ENCODE data around the gene ATP2A1.

Gene ATP2A1

DNA sequence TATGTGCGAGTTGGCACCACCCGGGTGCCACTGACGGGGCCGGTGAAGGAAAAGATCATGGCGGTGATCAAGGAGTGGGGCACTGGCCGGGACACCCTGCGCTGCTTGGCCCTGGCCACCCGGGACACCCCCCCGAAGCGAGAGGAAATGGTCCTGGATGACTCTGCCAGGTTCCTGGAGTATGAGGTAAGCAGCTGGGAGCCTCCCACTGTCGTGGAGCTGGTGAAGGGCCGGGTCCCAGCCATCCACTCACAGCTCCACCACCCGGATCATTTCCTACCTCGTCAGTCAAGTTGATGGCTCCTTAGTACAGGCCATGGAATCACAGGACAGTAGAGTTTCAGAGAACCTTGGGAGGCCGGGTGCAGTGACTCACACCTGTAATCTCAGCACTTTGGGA, 20.0 kb downstream of the ATP2A1 start:
- Histone ChIP-seq H3K27me3 (ENCODE audit: insufficient read depth, low read length) (no peaks in the 10 kb centered on the region), H3K36me3 (ENCODE audit: insufficient read depth, low read length) (peaks cover 10% of the 10 kb centered on the region), H3K4me3 (ENCODE audit: low read length) (no peak overlapping the region), H3K9me3 (ENCODE audit: low read length) (no peaks in the 10 kb centered on the region), H2AFZ (ENCODE audit: low read depth, low read length) (no peak overlapping the region), H3K4me1 (ENCODE audit: insufficient read depth, low read length) (no peaks in the 10 kb centered on the region)

DNA sequence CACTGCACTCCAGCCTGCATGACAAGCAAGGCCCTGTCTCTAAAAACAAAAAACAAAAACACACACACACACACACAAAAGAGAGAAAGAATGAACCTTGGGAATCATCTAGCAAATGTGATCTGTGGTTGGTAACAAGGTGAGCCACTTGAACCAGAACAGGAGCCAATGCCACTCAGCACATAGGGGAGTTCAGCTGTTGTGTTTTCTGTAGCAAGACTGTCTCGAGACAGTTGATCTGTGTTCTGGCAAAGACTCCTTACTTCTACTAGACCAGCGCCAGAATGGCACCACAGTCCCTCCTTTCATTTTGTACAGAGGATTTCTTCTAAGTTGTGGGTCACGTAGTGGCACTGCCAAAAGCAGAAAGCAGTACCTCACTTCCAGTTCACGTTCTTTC, 20.7 kb downstream of the ATP2A1 start:
- Histone ChIP-seq H3K9me3 (ENCODE audit: low read length) (no peaks in the 10 kb centered on the region), H3K27me3 (ENCODE audit: insufficient read depth, low read length) (no peaks in the 10 kb centered on the region), H2AFZ (ENCODE audit: low read depth, low read length) (no peak overlapping the region), H3K4me1 (ENCODE audit: insufficient read depth, low read length) (no peaks in the 10 kb centered on the region), H3K4me3 (ENCODE audit: low read length) (no peak overlapping the region), H3K36me3 (ENCODE audit: insufficient read depth, low read length) (peaks cover 11% of the 10 kb centered on the region)

DNA sequence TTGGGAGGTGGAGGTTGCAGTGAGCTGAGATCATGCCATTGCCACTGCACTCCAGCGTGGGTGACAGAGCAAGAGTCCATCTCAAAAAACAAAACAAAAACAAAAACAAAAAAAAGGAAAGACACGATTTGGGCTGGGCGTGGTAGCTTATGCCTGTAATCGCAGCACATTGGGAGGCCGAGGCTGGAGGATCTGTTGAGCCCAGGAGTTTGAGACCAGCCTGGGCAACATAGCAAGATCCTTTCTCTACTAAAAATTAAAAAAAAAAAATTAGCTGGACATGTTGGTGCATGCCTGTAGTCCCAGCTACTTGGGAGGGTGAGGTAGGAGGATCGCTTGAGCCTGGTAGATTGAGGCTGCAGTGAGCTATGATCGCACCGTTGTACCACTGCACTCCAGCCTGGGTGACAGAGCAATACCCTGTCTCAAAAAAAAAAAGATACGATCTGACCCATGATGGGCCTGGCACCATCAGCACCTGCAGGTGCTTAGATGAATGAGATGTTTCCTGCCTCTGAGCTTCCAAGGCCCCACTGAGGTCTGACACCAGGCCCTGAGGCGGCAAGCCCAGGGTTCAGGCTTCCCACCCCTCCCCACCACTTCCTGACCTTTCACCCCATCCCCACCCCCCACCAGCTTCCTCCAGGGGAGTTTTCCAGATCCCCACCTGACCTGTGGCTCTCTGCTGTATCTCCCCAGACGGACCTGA, 21.7 kb downstream of the ATP2A1 start:
- H2AFZ ChIP-seq (ENCODE audit: low read depth, low read length): no peak overlapping the region
- no peaks in the 10 kb centered on the region for H3K27me3 ChIP-seq (ENCODE audit: insufficient read depth, low read length)
- no peak overlapping the region for H3K4me3 ChIP-seq (ENCODE audit: low read length)
- H3K9me3 ChIP-seq (ENCODE audit: low read length): no peaks in the 10 kb centered on the region
- no peaks in the 10 kb centered on the region for H3K4me1 ChIP-seq (ENCODE audit: insufficient read depth, low read length)
- H3K36me3 ChIP-seq (ENCODE audit: insufficient read depth, low read length): peaks cover 7% of the 10 kb centered on the region

GRCh38 chr16:28900601-28901000, 22.3 kb downstream of the ATP2A1 start:
- Histone ChIP-seq H3K36me3 (ENCODE audit: insufficient read depth, low read length) (peaks cover 7% of the 10 kb centered on the region), H3K9me3 (ENCODE audit: low read length) (no peaks in the 10 kb centered on the region), H2AFZ (ENCODE audit: low read depth, low read length) (no peak overlapping the region), H3K27me3 (ENCODE audit: insufficient read depth, low read length) (no peaks in the 10 kb centered on the region), H3K4me3 (ENCODE audit: low read length) (no peak overlapping the region), H3K4me1 (ENCODE audit: insufficient read depth, low read length) (no peaks in the 10 kb centered on the region)

GRCh38 chr16:28901862-28902261, 23.6 kb downstream of the ATP2A1 start:
- no peak overlapping the region for H3K4me3 ChIP-seq (ENCODE audit: low read length)

GRCh38 chr16:28902909-28903308, 24.6 kb downstream of the ATP2A1 start:
- H3K4me3 ChIP-seq (ENCODE audit: low read length): no peak overlapping the region
- no peak overlapping the region for H2AFZ ChIP-seq (ENCODE audit: low read depth, low read length)
- H3K36me3 ChIP-seq (ENCODE audit: insufficient read depth, low read length): peaks cover 7% of the 10 kb centered on the region
- peaks cover 4% of the 10 kb centered on the region for H3K4me1 ChIP-seq (ENCODE audit: insufficient read depth, low read length)
- no peaks in the 10 kb centered on the region for H3K9me3 ChIP-seq (ENCODE audit: low read length)
- H3K27me3 ChIP-seq (ENCODE audit: insufficient read depth, low read length): no peaks in the 10 kb centered on the region

More at GRCh38 chr16:28901862-28902261, 23.6 kb downstream of the ATP2A1 start:
- no peaks in the 10 kb centered on the region for H3K27me3 ChIP-seq (ENCODE audit: insufficient read depth, low read length)
- peaks cover 7% of the 10 kb centered on the region for H3K36me3 ChIP-seq (ENCODE audit: insufficient read depth, low read length)
- no peak overlapping the region for H2AFZ ChIP-seq (ENCODE audit: low read depth, low read length)
- H3K9me3 ChIP-seq (ENCODE audit: low read length): no peaks in the 10 kb centered on the region
- H3K4me1 ChIP-seq (ENCODE audit: insufficient read depth, low read length): peaks cover 4% of the 10 kb centered on the region

- peaks cover 7% of the 10 kb centered on the region for H3K36me3 ChIP-seq (ENCODE audit: insufficient read depth, low read length)
- no peak overlapping the region for H2AFZ ChIP-seq (ENCODE audit: low read depth, low read length)
- H3K27me3 ChIP-seq (ENCODE audit: insufficient read depth, low read length): no peaks in the 10 kb centered on the region
- no peaks in the 10 kb centered on the region for H3K9me3 ChIP-seq (ENCODE audit: low read length)
- no peak overlapping the region for H3K4me3 ChIP-seq (ENCODE audit: low read length)
- peaks cover 4% of the 10 kb centered on the region for H3K4me1 ChIP-seq (ENCODE audit: insufficient read depth, low read length)
These were observed 25.2 kb downstream of the ATP2A1 start for GRCh38 chr16:28903344-28904042.

DNA sequence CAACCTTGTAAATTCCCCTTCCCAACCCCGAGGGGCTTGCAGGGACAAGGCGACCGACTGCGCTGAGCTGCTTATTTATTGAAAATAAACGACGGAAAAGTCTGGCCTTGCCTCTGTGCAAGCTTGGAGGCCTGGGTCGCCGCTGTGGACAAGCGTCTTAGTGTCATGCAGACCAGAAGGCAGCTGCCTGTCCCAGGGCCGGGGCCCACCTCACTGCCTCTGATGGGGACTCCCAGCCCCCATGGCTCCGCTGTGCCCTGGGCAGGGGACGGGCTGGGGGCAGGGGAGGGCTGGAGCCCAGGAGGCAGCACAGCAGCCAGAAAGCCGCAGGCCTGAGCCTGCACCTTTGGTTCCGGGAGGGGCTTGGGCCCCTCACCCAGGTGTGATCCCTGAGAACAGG, 26.1 kb downstream of the ATP2A1 start:
- H3K4me1 ChIP-seq (ENCODE audit: insufficient read depth, low read length): peaks cover 4% of the 10 kb centered on the region
- no peak overlapping the region for H3K4me3 ChIP-seq (ENCODE audit: low read length)
- no peaks in the 10 kb centered on the region for H3K9me3 ChIP-seq (ENCODE audit: low read length)
- H3K27me3 ChIP-seq (ENCODE audit: insufficient read depth, low read length): no peaks in the 10 kb centered on the region
- no peak overlapping the region for H2AFZ ChIP-seq (ENCODE audit: low read depth, low read length)
- H3K36me3 ChIP-seq (ENCODE audit: insufficient read depth, low read length): peaks cover 6% of the 10 kb centered on the region

DNA sequence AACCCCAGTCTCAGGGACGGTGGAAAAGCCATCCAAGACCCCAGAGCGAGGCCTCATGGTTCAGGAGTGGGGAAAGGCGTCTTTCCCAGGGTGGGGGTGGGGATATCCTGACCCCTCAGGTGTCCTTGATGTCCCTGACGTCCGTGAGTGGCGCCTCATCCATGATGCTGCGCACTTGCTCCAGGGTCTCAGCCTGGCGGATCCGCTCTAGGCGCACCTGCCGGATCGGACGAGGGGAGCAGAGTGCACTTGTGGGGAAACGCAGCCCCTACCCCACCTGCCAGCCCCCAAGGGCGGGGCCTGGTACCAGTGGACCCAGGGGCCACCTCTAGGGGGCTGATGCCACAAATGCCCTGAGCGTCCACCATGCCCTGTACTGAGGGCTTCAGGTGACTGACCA, 26.5 kb downstream of the ATP2A1 start:
- Histone ChIP-seq H3K4me3 (ENCODE audit: low read length) (no peak overlapping the region), H2AFZ (ENCODE audit: low read depth, low read length) (no peak overlapping the region), H3K9me3 (ENCODE audit: low read length) (no peaks in the 10 kb centered on the region), H3K36me3 (ENCODE audit: insufficient read depth, low read length) (peaks cover 4% of the 10 kb centered on the region), H3K27me3 (ENCODE audit: insufficient read depth, low read length) (no peaks in the 10 kb centered on the region), H3K4me1 (ENCODE audit: insufficient read depth, low read length) (peaks cover 4% of the 10 kb centered on the region)

DNA sequence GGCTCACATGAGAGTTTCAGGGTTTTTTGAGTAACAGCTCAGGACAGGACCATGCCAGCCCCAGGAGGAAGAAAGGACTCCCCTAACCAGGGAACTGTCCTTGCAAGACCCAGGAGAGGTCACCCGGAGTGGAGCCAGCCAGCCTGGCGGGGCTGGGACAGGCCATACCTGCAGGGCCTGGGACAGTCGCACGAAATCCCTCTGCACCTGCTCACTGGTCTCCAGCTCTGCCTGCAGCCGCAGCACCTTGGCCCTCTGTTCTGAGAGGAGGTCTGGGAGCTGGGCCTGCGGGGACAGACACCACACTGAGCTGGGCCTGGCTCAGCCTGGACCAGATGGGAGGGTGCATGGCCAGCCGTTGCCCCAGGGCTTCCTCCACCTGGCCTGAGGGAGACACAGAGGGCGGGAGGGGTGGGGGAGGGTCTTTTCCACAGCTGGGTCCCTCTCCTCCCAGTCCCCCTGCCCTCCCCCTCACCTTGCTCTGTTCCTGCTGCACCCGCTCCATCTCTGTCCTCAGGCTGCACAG, 27.0 kb downstream of the ATP2A1 start:
- no peak overlapping the region for H2AFZ ChIP-seq (ENCODE audit: low read depth, low read length)
- no peaks in the 10 kb centered on the region for H3K27me3 ChIP-seq (ENCODE audit: insufficient read depth, low read length)
- H3K9me3 ChIP-seq (ENCODE audit: low read length): no peaks in the 10 kb centered on the region
- H3K4me3 ChIP-seq (ENCODE audit: low read length): no peak overlapping the region
- peaks cover 4% of the 10 kb centered on the region for H3K4me1 ChIP-seq (ENCODE audit: insufficient read depth, low read length)
- H3K36me3 ChIP-seq (ENCODE audit: insufficient read depth, low read length): peaks cover 4% of the 10 kb centered on the region

- Histone ChIP-seq H3K9me3 (ENCODE audit: low read length) (no peaks in the 10 kb centered on the region), H3K36me3 (ENCODE audit: insufficient read depth, low read length) (peaks cover 10% of the 10 kb centered on the region), H2AFZ (ENCODE audit: low read depth, low read length) (no peak overlapping the region), H3K4me3 (ENCODE audit: low read length) (no peak overlapping the region), H3K27me3 (ENCODE audit: insufficient read depth, low read length) (no peaks in the 10 kb centered on the region), H3K4me1 (ENCODE audit: insufficient read depth, low read length) (peaks cover 4% of the 10 kb centered on the region)
These were observed 27.6 kb downstream of the ATP2A1 start for GRCh38 chr16:28905800-28906372.

- no peak overlapping the region for H2AFZ ChIP-seq (ENCODE audit: low read depth, low read length)
- no peaks in the 10 kb centered on the region for H3K9me3 ChIP-seq (ENCODE audit: low read length)
- peaks cover 15% of the 10 kb centered on the region for H3K36me3 ChIP-seq (ENCODE audit: insufficient read depth, low read length)
- H3K4me1 ChIP-seq (ENCODE audit: insufficient read depth, low read length): peaks cover 4% of the 10 kb centered on the region
- H3K27me3 ChIP-seq (ENCODE audit: insufficient read depth, low read length): no peaks in the 10 kb centered on the region
- no peak overlapping the region for H3K4me3 ChIP-seq (ENCODE audit: low read length)
These were observed 32.1 kb downstream of the ATP2A1 start for GRCh38 chr16:28910086-28911031.

Data from neuron (in vitro differentiated cells).